HepG2 (cell line): ENCODE results near the gene TFF2. TPM values are rescaled to one million over a fixed set of nuclear protein-coding genes. Genes with fewer than 3 reads are reported as not detected.

Source experiments
- HMG20B ChIP-seq: conservative IDR thresholded peaks from 2 replicates; pipeline ENCODE4 v1.6.1; 2016; ENCODE audit warnings: missing genetic modification reagents, missing compliant biosample characterization
- MTA3 ChIP-seq: sonication (generic); formaldehyde crosslinking; IDR thresholded peaks from 2 replicates; pipeline ENCODE4 v1.4.0; 2020; ENCODE audit warnings: missing genetic modification reagents
- NFE2L1 ChIP-seq: sonication (generic); formaldehyde crosslinking; IDR thresholded peaks from 2 replicates; pipeline ENCODE4 v1.4.0; 2020; ENCODE audit warnings: missing genetic modification reagents, mild to moderate bottlenecking, borderline replicate concordance
- NR3C1 ChIP-seq: sonication (generic); formaldehyde crosslinking; IDR thresholded peaks from 2 replicates; pipeline ENCODE4 v1.4.0; 2020; ENCODE audit warnings: missing genetic modification reagents
- PHB2 ChIP-seq: fragments of 450-650 bp; IDR thresholded peaks from 2 replicates; pipeline ENCODE4 v1.6.1; 2018; ENCODE audit not compliant: partially characterized antibody
- PHF20 ChIP-seq: sonication (generic); formaldehyde crosslinking; IDR thresholded peaks from 2 replicates; pipeline ENCODE4 v1.5.0; 2020; ENCODE audit warnings: mild to moderate bottlenecking, missing genetic modification reagents
- PLRG1 ChIP-seq: fragments of 450-650 bp; conservative IDR thresholded peaks from 2 replicates; pipeline ENCODE4 v1.6.1; 2016
- REXO4 ChIP-seq: sonication (generic); formaldehyde crosslinking; IDR thresholded peaks from 2 replicates; pipeline ENCODE4 v1.8.0; 2022; ENCODE audit warnings: missing genetic modification reagents, mild to moderate bottlenecking, borderline replicate concordance
- SIN3B ChIP-seq: fragments of 150-350 bp; IDR thresholded peaks from 2 replicates; pipeline ENCODE4 v1.6.1; 2014; ENCODE audit warnings: low read length
- SIX1 ChIP-seq: sonication (generic); formaldehyde crosslinking; IDR thresholded peaks from 2 replicates; pipeline ENCODE4 v1.4.0; 2020; ENCODE audit warnings: missing genetic modification reagents, borderline replicate concordance
- SRSF1 ChIP-seq: fragments of 200-400 bp; formaldehyde crosslinking; optimal IDR thresholded peaks from 2 replicates; pipeline ENCODE3; 2017; ENCODE audit warnings: mild to moderate bottlenecking, low read depth, low read length, moderate library complexity
- ZEB1 ChIP-seq: IDR thresholded peaks from 2 replicates; pipeline ENCODE4 v1.6.1; 2012; ENCODE audit warnings: mild to moderate bottlenecking, low read depth, inconsistent platforms; ENCODE audit not compliant: insufficient replicate concordance
- ZFX ChIP-seq: sonication (generic); formaldehyde crosslinking; IDR thresholded peaks from 2 replicates; pipeline ENCODE4 v1.4.0; 2020; ENCODE audit warnings: mild to moderate bottlenecking, low read depth, missing genetic modification reagents, moderate library complexity
- ZNF24 ChIP-seq: fragments of 450-650 bp; IDR thresholded peaks from 2 replicates; pipeline ENCODE4 v1.6.1; 2017; ENCODE audit warnings: antibody characterized with exemption, mild to moderate bottlenecking
- ZNF260 ChIP-seq: sonication (generic); formaldehyde crosslinking; IDR thresholded peaks from 2 replicates; pipeline ENCODE4 v1.4.0; 2020; ENCODE audit warnings: missing genetic modification reagents, low read depth, mild to moderate bottlenecking, borderline replicate concordance
- ZNF724P ChIP-seq: sonication (generic); formaldehyde crosslinking; IDR thresholded peaks from 2 replicates; pipeline ENCODE4 v1.8.0; 2022; ENCODE audit warnings: missing genetic modification reagents, borderline replicate concordance
- ZNF747 ChIP-seq: sonication (generic); formaldehyde crosslinking; IDR thresholded peaks from 2 replicates; pipeline ENCODE4 v1.8.1; 2023; ENCODE audit warnings: missing genetic modification reagents, mild to moderate bottlenecking, borderline replicate concordance
- polyA plus RNA-seq, 8 experiments: library from polyadenylated mRNA; depleted of rRNA in 3 of 8; stranded (reverse) in 7 of 8; unstranded in 1 of 8; fragments of >200 nt; fragmentation: Illumina TruSeq in 4 of 8; extraction: Trizol in 4 of 8; gene quantifications; 2 replicates each; pipeline versions ENCODE4 v1.2.1 to v1.2.3, GENCODE V29; 2011 to 2016; ENCODE audit warnings: low read depth in 4 of 8, missing spikeins in 1 of 8, mixed read lengths in 1 of 8; ENCODE audit not compliant: insufficient read depth in 1 of 8
- total RNA-seq, 5 experiments: library from RNA; depleted of rRNA; stranded (reverse); fragments of >200 nt; fragmentation: Illumina TruSeq; extraction: Trizol; gene quantifications; 2 replicates each; pipeline ENCODE4 v1.2.3, GENCODE V29; 2016; ENCODE audit warnings: low read depth in 1 of 5
- TF ChIP-seq, protein P1 (sequence below): sonication (generic); formaldehyde crosslinking; conservative IDR thresholded peaks from 2 replicates; pipeline ENCODE4 v1.5.0; 2020; ENCODE audit warnings: missing genetic modification reagents
- TF ChIP-seq, protein P2 (sequence below): sonication (generic); formaldehyde crosslinking; IDR thresholded peaks from 2 replicates; pipeline ENCODE4 v1.4.0; 2020; ENCODE audit warnings: missing genetic modification reagents; ENCODE audit errors: not compliant biosample characterization
- TF ChIP-seq, protein P3 (sequence below): IDR thresholded peaks from 2 replicates; pipeline ENCODE4 v1.6.1; 2016
- TF ChIP-seq, protein P4 (sequence below): IDR thresholded peaks from 2 replicates; pipeline ENCODE4 v1.6.1; 2016; ENCODE audit warnings: control low read depth
- TF ChIP-seq, protein P5 (sequence below): sonication (generic); formaldehyde crosslinking; IDR thresholded peaks from 2 replicates; pipeline ENCODE4 v1.5.1; 2020; ENCODE audit warnings: missing genetic modification reagents, mild to moderate bottlenecking, borderline replicate concordance
- TF ChIP-seq, protein P6 (sequence below): sonication (generic); formaldehyde crosslinking; IDR thresholded peaks from 2 replicates; pipeline ENCODE4 v1.9.0; 2021; ENCODE audit warnings: missing genetic modification reagents, mild to moderate bottlenecking, borderline replicate concordance

Gene TFF2
- total and polyA plus RNA-seq, 2 of the 13 experiments (the other 11 are each of a cell fraction or from before 2014, with no cell fraction given) = 1.5 TPM; not detected in 1

DNA sequence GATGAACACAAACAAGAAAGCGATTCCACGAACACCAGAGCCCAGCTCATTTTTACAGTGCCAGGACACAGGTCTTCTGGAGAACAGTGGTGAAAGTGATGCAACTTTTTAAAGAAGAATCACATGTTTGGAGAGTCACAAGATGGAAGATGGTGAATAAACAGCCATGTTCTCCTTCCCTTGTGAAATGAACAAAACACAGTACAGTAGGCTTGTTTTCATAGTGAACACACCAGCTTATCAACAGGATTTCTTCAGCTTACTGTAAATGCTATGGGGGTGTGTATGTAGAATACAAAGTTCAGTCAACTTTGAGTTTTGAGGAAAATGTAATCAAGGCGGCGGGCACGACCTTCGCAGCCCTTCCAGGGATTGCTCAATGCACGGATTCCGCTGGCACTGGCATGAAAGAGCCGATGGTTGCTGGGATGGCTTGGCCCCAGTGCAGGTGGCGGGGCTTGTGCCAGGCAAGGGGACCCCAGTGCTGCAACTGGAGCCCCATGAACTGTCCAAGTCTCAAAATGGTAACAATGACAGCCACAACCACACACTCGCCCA lies 35.3 kb upstream of the TFF2 start (continued):
- TF ChIP-seq, protein P1, sequence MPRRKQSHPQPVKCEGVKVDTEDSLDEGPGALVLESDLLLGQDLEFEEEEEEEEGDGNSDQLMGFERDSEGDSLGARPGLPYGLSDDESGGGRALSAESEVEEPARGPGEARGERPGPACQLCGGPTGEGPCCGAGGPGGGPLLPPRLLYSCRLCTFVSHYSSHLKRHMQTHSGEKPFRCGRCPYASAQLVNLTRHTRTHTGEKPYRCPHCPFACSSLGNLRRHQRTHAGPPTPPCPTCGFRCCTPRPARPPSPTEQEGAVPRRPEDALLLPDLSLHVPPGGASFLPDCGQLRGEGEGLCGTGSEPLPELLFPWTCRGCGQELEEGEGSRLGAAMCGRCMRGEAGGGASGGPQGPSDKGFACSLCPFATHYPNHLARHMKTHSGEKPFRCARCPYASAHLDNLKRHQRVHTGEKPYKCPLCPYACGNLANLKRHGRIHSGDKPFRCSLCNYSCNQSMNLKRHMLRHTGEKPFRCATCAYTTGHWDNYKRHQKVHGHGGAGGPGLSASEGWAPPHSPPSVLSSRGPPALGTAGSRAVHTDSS (CRISPR knock-in tag) = no peak
- TF ChIP-seq ZFX (no peak), NFE2L1 (CRISPR knock-in tag) (no peak), ZNF260 (CRISPR knock-in tag) (no peak), MTA3 (CRISPR knock-in tag) (no peak), PLRG1 (no peak), SRSF1 (no peak), NR3C1 (no peak), ZNF24 (no peak), ZNF724P (no peak), HMG20B (CRISPR knock-in tag) (peak; percentile 80), SIN3B (no peak), PHF20 (no peak), SIX1 (peak; percentile 45; the same call in 1 of the 2 replicates), PHB2 (no peak), ZNF747 (CRISPR knock-in tag) (no peak), REXO4 (CRISPR knock-in tag) (no peak), ZEB1 (no peak)
- TF ChIP-seq, protein P2, sequence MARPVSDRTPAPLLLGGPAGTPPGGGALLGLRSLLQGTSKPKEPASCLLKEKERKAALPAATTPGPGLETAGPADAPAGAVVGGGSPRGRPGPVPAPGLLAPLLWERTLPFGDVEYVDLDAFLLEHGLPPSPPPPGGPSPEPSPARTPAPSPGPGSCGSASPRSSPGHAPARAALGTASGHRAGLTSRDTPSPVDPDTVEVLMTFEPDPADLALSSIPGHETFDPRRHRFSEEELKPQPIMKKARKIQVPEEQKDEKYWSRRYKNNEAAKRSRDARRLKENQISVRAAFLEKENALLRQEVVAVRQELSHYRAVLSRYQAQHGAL (CRISPR knock-in tag) = no peak
- TF ChIP-seq, protein P3, sequence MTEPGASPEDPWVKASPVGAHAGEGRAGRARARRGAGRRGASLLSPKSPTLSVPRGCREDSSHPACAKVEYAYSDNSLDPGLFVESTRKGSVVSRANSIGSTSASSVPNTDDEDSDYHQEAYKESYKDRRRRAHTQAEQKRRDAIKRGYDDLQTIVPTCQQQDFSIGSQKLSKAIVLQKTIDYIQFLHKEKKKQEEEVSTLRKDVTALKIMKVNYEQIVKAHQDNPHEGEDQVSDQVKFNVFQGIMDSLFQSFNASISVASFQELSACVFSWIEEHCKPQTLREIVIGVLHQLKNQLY = peak; percentile 77; the same call in 1 of the 2 replicates
- TF ChIP-seq, protein P4, sequence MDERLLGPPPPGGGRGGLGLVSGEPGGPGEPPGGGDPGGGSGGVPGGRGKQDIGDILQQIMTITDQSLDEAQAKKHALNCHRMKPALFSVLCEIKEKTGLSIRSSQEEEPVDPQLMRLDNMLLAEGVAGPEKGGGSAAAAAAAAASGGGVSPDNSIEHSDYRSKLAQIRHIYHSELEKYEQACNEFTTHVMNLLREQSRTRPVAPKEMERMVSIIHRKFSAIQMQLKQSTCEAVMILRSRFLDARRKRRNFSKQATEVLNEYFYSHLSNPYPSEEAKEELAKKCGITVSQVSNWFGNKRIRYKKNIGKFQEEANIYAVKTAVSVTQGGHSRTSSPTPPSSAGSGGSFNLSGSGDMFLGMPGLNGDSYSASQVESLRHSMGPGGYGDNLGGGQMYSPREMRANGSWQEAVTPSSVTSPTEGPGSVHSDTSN (CRISPR knock-in tag) = no peak
- TF ChIP-seq, protein P5, sequence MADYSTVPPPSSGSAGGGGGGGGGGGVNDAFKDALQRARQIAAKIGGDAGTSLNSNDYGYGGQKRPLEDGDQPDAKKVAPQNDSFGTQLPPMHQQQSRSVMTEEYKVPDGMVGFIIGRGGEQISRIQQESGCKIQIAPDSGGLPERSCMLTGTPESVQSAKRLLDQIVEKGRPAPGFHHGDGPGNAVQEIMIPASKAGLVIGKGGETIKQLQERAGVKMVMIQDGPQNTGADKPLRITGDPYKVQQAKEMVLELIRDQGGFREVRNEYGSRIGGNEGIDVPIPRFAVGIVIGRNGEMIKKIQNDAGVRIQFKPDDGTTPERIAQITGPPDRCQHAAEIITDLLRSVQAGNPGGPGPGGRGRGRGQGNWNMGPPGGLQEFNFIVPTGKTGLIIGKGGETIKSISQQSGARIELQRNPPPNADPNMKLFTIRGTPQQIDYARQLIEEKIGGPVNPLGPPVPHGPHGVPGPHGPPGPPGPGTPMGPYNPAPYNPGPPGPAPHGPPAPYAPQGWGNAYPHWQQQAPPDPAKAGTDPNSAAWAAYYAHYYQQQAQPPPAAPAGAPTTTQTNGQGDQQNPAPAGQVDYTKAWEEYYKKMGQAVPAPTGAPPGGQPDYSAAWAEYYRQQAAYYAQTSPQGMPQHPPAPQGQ = no peak; the same call in 1 of the 2 replicates
- TF ChIP-seq, protein P6, sequence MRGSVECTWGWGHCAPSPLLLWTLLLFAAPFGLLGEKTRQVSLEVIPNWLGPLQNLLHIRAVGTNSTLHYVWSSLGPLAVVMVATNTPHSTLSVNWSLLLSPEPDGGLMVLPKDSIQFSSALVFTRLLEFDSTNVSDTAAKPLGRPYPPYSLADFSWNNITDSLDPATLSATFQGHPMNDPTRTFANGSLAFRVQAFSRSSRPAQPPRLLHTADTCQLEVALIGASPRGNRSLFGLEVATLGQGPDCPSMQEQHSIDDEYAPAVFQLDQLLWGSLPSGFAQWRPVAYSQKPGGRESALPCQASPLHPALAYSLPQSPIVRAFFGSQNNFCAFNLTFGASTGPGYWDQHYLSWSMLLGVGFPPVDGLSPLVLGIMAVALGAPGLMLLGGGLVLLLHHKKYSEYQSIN (CRISPR knock-in tag) = no peak
